ENCODE measurements around the gene OSBPL10.
"Not testable (repeated sequence)": the region's sequence is repeated elsewhere in the genome, so short reads cannot be mapped to it uniquely, and the experiment has no call there.

Gene OSBPL10

GRCh38 chr3:31882895-31883294 is 98.2 kb downstream of the OSBPL10 start:
- peak; percentile 32 for DNase-seq

GRCh38 chr3:31882431-31882830 is 98.6 kb downstream of the OSBPL10 start:
- DNase-seq, result peak; percentile 17

- DNase-seq, result no peak
These were observed 100.5 kb downstream of the OSBPL10 start for GRCh38 chr3:31880482-31881078.

DNA sequence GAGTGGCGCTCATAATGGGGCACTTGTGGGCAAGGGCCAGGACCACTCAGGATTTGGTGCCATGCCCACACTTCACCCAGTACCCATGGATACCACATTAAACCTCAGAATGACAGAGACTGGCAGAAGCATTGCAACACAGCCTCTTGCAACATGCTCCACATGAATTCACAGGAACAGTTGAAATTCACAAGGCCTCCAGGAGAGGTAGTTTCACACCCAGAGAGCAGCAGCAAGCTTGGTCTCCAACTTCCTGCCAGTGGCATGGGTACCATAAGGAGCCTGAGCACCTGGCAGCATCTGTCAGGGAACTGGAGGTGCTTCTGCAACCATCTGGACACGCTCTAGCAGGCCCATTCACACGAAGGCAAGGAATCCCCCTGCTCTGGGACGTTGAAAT is 101.0 kb downstream of the OSBPL10 start:
- no peak for DNase-seq

GRCh38 chr3:31879365-31879764 is 101.7 kb downstream of the OSBPL10 start:
- peak; percentile 49 for DNase-seq

DNA sequence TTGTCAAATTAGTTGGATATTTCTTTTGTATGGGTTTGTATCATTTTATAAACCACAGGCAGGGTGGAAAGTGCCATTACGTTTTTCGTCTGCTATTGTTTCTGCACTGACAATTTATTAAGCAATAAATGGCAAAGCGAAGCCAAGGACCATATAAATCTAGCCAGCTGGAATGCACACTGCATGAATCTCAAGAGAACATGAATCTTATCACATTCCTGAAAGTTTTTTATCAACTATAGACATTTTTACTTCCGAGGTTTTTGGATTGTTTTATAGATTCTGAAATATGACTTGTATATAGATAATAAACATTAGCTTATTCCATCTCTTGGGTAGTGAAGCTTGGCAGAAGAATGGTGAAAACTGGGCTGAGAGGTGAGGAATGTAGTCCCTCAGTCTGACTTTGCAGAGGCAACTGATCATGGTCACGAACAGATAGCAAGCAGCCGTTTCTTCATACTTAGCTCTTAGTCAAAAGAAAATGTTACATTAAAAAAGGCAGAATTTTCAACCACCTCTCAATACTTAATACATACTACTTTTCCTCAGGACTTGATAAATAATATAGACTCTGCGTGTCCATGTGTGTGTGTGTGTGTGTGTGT is 102.7 kb downstream of the OSBPL10 start:
- no peak for DNase-seq

DNA sequence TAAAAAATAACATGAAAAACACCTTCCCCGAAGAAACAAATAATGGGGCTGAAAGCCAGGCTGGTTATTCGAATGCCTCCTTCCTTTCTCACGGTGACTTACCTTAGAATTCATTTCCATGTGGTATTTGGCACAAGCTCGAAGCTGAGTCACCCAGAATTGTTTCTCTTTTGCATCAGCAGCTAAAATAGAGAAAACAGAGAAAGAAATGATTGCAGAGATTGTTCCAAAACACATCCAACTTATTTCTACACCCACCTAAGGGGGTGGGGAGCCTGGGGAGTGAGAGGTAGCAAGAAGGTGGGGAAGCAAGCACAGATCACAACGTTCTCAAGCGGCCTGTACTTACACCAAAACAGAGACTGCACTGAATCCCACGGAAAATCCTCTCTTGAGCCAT is 104.7 kb downstream of the OSBPL10 start:
- DNase-seq, result no peak

DNA sequence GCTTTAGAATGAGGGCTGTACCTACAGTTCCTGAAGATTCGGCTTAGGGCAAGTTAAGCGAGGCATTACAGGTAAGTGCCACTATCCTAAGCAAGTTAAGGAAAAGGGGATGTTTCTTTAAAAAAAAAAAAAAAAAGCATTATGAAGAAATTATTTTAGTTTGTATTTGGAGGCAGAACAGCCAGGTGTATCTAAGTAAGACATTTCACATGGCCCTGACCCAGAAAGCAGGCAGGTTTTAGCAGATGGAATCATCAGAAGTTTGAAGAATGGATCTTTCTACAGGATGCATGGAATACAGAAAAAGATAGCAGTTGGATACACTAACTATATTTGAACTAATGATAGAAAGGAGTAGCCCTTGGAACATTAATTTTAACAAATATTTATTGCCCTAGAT is 105.6 kb downstream of the OSBPL10 start:
- no peak for DNase-seq

DNA sequence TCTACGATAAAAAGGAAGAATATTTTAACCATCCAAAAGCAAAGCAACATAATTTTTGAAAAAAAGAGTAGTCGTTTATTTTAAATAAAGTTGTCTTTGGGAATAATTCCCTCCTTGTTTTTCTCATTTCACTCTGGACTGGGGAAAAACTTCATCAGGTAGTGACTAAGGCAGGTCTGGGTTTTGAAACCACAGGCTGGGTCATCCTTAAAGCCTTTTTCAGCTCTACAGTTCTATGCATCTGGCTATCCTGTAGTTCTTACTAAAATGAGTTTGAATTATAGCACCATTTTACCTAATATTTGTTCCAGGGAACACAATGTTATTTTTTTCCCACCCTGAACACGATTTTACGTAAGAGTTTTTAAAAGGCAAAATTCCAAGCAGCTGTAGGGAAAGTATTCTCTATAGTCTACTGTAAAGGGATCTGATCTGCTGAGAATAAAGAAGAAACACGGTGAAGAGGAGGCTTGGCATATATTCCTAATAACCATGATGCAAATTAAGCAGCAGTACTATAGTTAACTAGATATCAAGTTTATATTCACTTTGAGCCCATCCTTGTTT is 107.7 kb downstream of the OSBPL10 start:
- no peak for DNase-seq

DNA sequence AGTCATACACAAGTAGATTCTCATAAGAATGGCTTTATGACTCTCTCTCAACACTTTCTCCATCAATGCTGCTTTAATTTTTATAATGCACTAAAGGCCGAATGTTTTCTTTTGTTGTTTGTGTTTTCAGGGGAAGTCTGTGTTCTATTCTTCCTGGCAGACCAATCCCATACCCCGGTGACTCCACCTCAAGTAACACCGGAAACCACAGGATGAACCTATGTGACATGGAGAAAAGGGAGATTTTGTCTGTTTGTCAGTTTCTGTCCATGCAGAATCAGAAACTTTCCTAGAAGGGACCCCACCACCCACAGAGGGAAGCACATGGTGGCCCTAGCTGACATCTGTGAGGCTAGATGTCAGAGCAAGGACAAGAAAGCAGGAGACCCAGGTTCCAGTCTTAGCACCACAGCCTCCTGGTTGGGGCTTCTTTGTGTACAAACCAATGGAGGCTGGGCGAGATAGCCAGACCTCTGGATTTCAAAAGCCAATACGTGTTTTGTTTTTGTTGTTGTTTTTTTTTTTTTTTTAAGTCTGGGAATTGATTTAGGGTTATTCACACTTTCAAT is 109.0 kb downstream of the OSBPL10 start:
- no peak for DNase-seq

DNA sequence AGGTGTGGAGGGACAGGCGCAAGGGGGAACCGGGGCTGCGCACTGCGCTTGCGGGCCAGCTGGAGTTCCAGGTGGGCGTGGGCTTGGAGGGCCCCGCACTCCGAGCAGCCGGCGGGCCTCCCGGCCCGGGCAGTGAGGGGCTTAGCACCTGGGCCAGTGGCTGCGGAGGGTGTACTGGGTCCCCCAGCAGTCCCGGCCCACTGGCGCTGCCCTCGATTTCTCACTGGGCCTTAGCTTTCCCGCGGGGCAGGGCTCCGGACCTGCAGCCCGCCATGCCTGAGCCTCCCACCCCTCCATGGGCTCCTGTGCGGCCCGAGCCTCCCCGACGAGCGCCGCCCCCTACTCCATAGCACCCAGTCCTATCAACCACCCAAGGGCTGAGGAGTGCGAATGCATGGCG is 111.0 kb downstream of the OSBPL10 start:
- not testable (repeated sequence) for DNase-seq

GRCh38 chr3:31868236-31868635 is 112.8 kb downstream of the OSBPL10 start:
- no peak for DNase-seq

GRCh38 chr3:31862666-31863279 is 118.3 kb downstream of the OSBPL10 start:
- no peak for DNase-seq

- no peak for DNase-seq
These were observed 119.2 kb downstream of the OSBPL10 start for GRCh38 chr3:31861826-31862225.

- DNase-seq, result not testable (repeated sequence)
These were observed 120.4 kb downstream of the OSBPL10 start for GRCh38 chr3:31860642-31861041.

GRCh38 chr3:31859245-31859644 is 121.8 kb downstream of the OSBPL10 start:
- DNase-seq, result no peak

GRCh38 chr3:31858439-31858838 is 122.6 kb downstream of the OSBPL10 start:
- DNase-seq, result no peak

GRCh38 chr3:31853580-31853979 is 127.5 kb downstream of the OSBPL10 start:
- DNase-seq, result no peak

- no peak for DNase-seq
These were observed 129.8 kb downstream of the OSBPL10 start for GRCh38 chr3:31851278-31851677.

GRCh38 chr3:31848911-31849310 is 132.2 kb downstream of the OSBPL10 start:
- peak; percentile 39 for DNase-seq

DNA sequence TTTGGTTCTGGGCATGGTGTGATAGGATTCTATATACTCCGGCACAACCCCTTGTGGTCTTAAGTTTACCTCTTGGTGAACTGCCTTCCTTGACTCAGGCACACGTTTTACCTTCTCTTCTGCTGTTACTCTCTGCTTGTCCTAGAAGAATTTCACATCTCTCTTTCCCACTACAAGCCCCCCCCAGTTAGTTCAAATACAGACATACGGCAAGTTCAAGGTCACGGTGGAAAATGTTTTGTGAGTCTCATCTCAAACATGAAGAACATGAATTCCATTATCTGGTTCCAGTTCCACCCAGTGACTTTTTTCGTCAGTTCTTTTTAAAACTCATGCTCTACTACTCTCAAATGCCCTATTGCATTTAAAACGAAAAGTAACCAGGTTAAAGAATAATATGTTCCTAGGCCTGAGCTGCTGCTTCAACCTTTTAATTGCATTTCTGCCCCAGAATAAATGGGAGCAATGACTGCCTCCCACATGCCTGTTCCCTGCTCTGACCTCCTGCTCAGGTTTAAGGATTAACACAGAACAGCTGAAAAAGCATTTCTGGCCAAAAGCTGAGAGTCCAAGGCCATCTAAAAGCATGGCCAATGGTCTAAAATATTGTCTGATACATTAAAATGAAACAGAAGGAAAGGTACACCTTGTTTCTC is 132.8 kb downstream of the OSBPL10 start:
- DNase-seq, result no peak

GRCh38 chr3:31847760-31848159 is 133.3 kb downstream of the OSBPL10 start:
- no peak for DNase-seq

- DNase-seq, result no peak
These were observed 139.5 kb downstream of the OSBPL10 start for GRCh38 chr3:31841515-31841914.
